Hematopoietic multipotent progenitor cell (in vitro differentiated cells): Measurements from ENCODE around the gene ABHD1. TPM values are rescaled to one million over a fixed set of nuclear protein-coding genes. Genes with fewer than 3 reads are reported as not detected.

Experiments used
- DNase-seq, 3 donors: peaks; one replicate each; pipeline ENCODE4 v3.0.0-alpha.2; 2011 to 2015; ENCODE audit warnings: low read depth in 2 of 3, low spot score in 2 of 3
- total RNA-seq: library from RNA; depleted of rRNA; stranded (reverse); fragments of >200 nt; gene quantifications from one replicate; pipeline ENCODE4 v1.2.3, GENCODE V29; 2012

The ABHD1 gene
- total RNA-seq, 1 donor, result 1.9 TPM

- no peak for DNase-seq
Observed at GRCh38 chr2:27086724-27087593, 36.7 kb upstream of the ABHD1 start, which contains the start of gene KHK. KHK (plus strand) TSS chr2:27086772; CDS start chr2:27087260, 488 bp downstream.

DNA sequence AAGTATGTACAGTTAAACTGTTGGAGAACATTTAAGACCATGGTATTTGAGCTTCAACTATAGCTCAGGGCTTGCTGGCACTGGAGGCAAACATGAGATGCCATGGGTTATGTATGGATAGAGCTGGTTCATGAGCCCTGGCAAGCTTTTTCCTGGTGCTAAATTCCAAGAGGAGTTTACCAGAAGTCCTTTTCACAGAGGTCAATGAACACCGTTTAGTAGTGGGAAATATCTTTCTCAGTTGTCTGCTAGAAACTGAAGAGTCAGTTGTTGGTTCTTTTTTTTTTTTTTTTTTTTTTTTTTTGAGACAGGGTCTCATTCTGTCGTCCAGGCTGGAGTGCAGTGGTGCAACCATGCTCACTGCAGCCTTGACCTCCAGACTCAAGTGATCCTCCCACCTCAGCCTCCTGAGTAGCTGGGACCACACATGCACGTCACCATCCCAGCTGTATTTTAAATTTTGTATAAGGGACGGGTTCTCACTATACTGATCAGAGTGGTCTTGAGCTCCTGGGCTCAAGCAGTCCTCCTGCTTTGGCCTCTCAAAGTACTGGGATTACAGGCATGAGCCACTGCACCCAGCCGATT lies 35.7 kb upstream of the ABHD1 start:
- DNase-seq, result no peak

GRCh38 chr2:27088634-27089033 lies 35.0 kb upstream of the ABHD1 start:
- DNase-seq, result no peak

GRCh38 chr2:27089111-27089954 lies 34.3 kb upstream of the ABHD1 start:
- DNase-seq, result no peak

DNA sequence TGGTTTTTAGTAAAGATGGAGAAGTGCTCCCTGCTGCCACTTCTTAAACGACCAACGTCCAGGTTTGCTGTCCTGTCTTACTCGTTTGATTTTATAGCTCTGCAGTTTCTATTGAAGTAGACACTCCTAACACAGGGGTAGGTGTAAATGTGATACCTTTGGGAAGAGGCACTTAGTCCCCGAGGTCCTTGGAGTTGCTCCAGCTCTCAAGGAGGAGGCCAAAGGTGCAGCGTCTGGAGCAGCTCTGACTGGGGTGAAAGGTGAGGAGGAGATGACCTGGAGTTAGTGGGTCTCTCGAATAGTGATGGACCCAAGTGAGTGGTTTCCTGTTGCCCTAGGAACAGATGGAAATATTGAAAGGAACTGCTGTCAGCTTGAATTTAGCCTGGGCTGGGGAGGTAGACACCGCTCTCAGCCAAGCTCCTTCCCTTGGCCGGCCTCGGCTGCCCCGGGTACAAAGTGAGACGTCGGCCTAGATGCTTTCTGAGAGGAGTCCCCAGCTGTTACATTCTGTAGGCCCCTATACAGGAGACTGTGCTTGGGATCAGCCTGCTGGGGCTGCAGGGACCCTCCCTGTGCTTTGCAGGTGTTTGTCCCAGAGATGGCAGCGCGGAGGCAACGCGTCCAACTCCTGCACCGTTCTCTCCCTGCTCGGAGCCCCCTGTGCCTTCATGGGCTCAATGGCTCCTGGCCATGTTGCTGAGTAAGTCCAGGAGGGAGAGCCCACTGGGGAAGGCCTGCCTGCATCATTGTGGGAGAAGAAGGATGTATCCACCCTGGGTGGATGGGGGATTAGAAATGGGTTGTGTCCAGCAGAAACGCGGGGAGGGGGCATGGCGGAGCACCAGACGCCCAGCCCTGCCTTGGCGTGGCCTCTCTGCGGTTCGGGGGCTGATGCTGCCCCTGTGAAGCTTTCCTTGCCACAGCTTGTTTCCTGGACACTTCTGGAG lies 31.6 kb upstream of the ABHD1 start:
- no peak for DNase-seq

DNA sequence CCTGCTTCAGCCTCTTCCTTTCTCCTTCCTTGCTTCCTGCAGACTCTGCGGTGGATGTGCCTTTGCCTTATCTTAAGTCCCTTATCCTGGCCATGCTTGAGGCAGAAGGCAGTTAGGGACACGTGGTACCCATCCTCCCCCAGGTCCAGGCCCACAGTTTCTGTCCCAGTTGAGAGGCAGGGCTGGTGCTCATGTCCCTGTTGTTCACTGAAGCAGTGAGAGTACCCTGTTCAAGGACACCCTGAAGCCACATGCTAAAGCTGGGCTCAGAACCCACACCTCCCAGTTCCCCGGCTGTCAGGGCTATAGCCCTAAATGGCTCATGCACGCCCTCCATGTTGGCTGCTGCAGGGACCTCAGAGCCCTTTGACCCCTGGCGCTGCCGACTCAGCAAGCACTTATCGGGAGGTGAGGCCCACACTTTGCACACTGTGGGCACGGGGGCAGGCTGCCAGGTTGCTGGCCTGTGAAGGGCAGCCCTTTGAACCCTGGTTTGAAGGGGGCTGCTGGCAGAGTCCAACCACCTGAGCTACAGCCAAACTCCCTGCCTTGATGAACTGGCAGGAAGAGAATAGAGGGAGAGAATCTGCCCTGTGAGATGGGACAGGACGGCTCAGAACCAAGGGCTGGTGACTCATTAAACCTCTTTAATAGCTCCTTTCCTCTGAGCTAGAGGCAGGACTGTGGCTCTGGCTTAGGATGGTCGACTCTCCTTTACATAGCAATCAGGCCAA lies 30.8 kb upstream of the ABHD1 start:
- no peak for DNase-seq

- DNase-seq, result no peak
Observed at GRCh38 chr2:27093430-27094352, 29.9 kb upstream of the ABHD1 start.

DNA sequence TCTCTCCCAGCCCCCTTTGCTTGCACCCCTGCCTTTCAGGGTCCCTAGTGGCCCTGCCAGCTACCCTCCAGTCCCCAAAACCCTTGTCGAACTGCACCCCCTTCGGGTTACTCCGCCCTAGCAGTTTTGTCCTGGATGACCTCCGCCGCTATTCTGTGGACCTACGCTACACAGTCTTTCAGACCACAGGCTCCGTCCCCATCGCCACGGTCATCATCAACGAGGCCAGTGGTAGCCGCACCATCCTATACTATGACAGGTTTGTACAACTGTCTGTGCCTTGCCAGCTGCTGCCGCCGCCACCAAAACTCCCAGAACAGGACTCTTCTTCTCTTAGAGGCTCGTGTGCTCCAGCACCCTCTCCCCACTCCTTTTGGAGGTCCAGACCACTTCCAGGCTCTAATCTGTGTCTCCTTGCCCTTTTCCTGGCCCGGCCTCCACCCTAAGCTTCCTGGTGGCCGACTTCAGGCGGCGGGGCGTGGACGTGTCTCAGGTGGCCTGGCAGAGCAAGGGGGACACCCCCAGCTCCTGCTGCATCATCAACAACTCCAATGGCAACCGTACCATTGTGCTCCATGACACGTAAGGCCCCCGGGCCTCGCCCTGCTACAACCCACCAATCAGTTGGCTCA lies 29.1 kb upstream of the ABHD1 start:
- no peak for DNase-seq

DNA sequence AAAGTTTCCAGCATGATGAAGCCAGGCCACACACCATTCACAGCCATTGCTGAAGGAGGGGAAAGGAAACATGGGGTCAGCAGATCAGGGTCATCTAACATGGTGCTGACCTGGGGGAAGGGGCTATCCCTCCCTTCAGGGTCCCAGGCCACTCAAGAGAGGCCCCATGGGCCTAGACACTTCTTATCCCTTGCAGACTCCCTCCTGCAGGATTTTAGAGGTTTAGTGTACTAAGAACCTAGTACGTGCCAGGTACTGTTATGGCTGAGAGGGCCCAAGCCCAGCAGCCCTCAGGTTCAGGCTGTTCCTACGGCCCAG lies 28.2 kb upstream of the ABHD1 start:
- no peak for DNase-seq

- DNase-seq, result peak in 1 of 3 donors; percentile 54
Observed at GRCh38 chr2:27095745-27096651, 27.6 kb upstream of the ABHD1 start.

GRCh38 chr2:27096748-27097297 lies 26.8 kb upstream of the ABHD1 start:
- no peak for DNase-seq

DNA sequence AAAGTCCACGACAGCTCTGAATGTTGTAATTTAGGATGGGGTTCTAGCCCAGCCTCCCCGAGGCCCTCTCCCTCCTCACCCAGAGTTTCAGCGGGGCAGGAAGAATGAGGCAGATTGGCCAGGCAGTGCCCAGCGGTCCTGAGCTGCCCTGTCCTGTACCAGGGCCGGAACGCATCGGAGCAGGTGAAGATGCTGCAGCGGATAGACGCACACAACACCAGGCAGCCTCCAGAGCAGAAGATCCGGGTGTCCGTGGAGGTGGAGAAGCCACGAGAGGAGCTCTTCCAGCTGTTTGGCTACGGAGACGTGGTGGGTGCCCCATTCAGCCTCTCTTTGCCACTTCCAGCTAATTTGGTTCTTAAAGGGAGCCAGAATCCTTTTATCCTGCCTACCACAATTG lies 26.3 kb upstream of the ABHD1 start:
- DNase-seq, result no peak

DNA sequence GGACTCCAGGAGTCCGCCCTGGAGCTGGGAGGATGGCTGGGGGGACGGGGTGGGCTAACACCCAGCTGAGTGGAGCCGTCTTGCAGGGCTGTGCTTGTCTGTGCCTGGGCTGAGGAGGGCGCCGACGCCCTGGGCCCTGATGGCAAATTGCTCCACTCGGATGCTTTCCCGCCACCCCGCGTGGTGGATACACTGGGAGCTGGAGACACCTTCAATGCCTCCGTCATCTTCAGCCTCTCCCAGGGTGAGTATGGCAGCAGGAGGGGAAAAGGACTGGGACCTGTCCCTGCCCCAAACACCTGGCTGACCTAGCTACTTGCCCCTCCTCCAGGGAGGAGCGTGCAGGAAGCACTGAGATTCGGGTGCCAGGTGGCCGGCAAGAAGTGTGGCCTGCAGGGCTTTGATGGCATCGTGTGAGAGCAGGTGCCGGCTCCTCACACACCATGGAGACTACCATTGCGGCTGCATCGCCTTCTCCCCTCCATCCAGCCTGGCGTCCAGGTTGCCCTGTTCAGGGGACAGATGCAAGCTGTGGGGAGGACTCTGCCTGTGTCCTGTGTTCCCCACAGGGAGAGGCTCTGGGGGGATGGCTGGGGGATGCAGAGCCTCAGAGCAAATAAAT lies 24.2 kb upstream of the ABHD1 start:
- DNase-seq, result no peak

- no peak for DNase-seq
Observed at GRCh38 chr2:27100036-27100435, 23.6 kb upstream of the ABHD1 start.

GRCh38 chr2:27102329-27102728 lies 21.3 kb upstream of the ABHD1 start:
- no peak for DNase-seq

DNA sequence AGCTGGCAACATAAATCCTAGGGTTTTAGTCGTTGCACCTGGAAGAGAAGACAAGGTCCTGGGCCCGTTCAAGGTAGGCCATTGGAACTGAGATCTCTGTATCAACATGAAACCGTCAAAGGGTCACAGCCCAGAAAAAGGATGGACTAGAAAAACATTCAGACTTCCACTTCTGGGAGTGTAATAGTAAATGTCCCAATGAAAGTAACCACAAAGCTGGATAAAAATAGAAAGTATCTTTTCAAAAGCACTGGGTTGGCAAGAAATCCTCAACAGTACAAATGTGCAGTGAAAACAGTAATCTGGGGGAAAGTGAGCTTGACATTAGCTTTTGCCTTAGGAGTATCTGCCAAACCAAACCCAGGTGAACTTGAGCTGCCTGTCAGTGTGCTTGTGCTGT lies 17.6 kb upstream of the ABHD1 start:
- DNase-seq, result no peak
